Keratinocyte (primary cell): ENCODE measurements around the gene SNW1. TPM values are rescaled to one million over a fixed set of nuclear protein-coding genes. Genes with fewer than 3 reads are reported as not detected.

Experiments used
- DNase-seq: peaks from one replicate; pipeline ENCODE4 v3.0.0-alpha.2; 2011; ENCODE audit warnings: low read depth, missing footprints, low spot score
- FAIRE-seq: peaks from 2 replicates; lab custom pipeline; 2011; peaks lifted over from hg19 to GRCh38; lab: Jason Lieb, UNC
- H2AFZ ChIP-seq: 2 replicates; pipeline ENCODE4 v1.6.0; 2012; ENCODE audit warnings: low read length, control low read depth, inconsistent platforms; ENCODE audit not compliant: control insufficient read depth
- H3K27ac ChIP-seq: 2 replicates; pipeline ENCODE4 v1.5.1; 2011; ENCODE audit warnings: low read length; ENCODE audit not compliant: control insufficient read depth, insufficient read depth
- H3K27me3 ChIP-seq: 3 replicates; pipeline ENCODE4 v1.6.0; 2011; ENCODE audit warnings: low read length; ENCODE audit not compliant: control insufficient read depth, insufficient read depth; ENCODE audit errors: extremely low read depth
- H3K36me3 ChIP-seq, 2 experiments: 2 replicates in 1 of 2; 3 replicates in 1 of 2; pipeline ENCODE4 v1.5.1; 2011; ENCODE audit warnings: low read length in 2 of 2, mild to moderate bottlenecking in 1 of 2; ENCODE audit not compliant: control insufficient read depth in 2 of 2, insufficient read depth in 2 of 2; ENCODE audit errors: extremely low read depth in 1 of 2
- H3K4me1 ChIP-seq: 3 replicates; pipeline ENCODE4 v1.5.1; 2011; ENCODE audit warnings: low read length; ENCODE audit not compliant: control insufficient read depth, insufficient read depth; ENCODE audit errors: extremely low read depth
- H3K4me2 ChIP-seq: 3 replicates; pipeline ENCODE4 v1.6.0; 2011; ENCODE audit warnings: low read depth, low read length; ENCODE audit not compliant: control insufficient read depth, insufficient read depth; ENCODE audit errors: extremely low read depth
- H3K4me3 ChIP-seq, 3 experiments: fragments of 200-600 bp in 1 of 3; sonication (generic) in 1 of 3; 2 replicates in 2 of 3; 3 replicates in 1 of 3; pipeline ENCODE4 v1.5.1; 2011 to 2016; ENCODE audit warnings: low read length in 3 of 3, mild to moderate bottlenecking in 3 of 3, control low read depth in 2 of 3, inconsistent platforms in 1 of 3, low read depth in 1 of 3, mixed read lengths in 1 of 3, mixed run types in 1 of 3, moderate library complexity in 1 of 3; ENCODE audit not compliant: control insufficient read depth in 2 of 3, insufficient read depth in 2 of 3; ENCODE audit errors: extremely low read depth in 1 of 3
- H3K79me2 ChIP-seq: 2 replicates; pipeline ENCODE4 v1.6.0; 2012; ENCODE audit warnings: low read length; ENCODE audit not compliant: control insufficient read depth, insufficient read depth
- H3K9ac ChIP-seq: 3 replicates; pipeline ENCODE4 v1.6.0; 2011; ENCODE audit warnings: low read length; ENCODE audit not compliant: control insufficient read depth, insufficient read depth; ENCODE audit errors: extremely low read depth
- H3K9me1 ChIP-seq: 3 replicates; pipeline ENCODE4 v1.6.0; 2011; ENCODE audit warnings: low read length; ENCODE audit not compliant: control insufficient read depth, insufficient read depth; ENCODE audit errors: extremely low read depth
- H3K9me3 ChIP-seq: 2 replicates; pipeline ENCODE4 v1.5.1; 2012; ENCODE audit warnings: low read depth, low read length; ENCODE audit not compliant: control insufficient read depth
- H4K20me1 ChIP-seq: 3 replicates; pipeline ENCODE4 v1.6.0; 2011; ENCODE audit warnings: low read length; ENCODE audit not compliant: control insufficient read depth, insufficient read depth; ENCODE audit errors: extremely low read depth
- CTCF ChIP-seq, 3 experiments: IDR thresholded peaks in 1 of 3; conservative IDR thresholded peaks in 1 of 3; optimal IDR thresholded peaks in 1 of 3; 2 replicates in 2 of 3; 3 replicates in 1 of 3; pipeline versions ENCODE3 to v1.5.1; 2011; ENCODE audit warnings: low read length in 3 of 3, mild to moderate bottlenecking in 3 of 3, moderate library complexity in 2 of 3, control low read depth in 1 of 3, inconsistent platforms in 1 of 3; ENCODE audit not compliant: insufficient read depth in 2 of 3; ENCODE audit errors: extremely low read depth in 1 of 3
- EZH2 ChIP-seq: IDR thresholded peaks from one replicate; pipeline ENCODE4 v1.6.1; 2012; ENCODE audit warnings: inconsistent platforms, mild to moderate bottlenecking, low read length, moderate library complexity
- dilution Hi-C: fragments of 300-500 bp; cut with MboI; formaldehyde crosslinking; loops from one replicate; pipeline ENCODE4 v1.7.0; 2020; ENCODE audit warnings: low sequenced_read_pairs; ENCODE audit not compliant: extremely low pct_ligation_motif_present
- polyA plus RNA-seq, 5 experiments: library from polyadenylated mRNA; depleted of rRNA in 3 of 5; stranded (reverse) in 3 of 5; stranded (forward) in 1 of 5; unstranded in 1 of 5; fragments of >200 nt; gene quantifications; 1 replicate in 1 of 5; 2 replicates in 3 of 5; 3 replicates in 1 of 5; pipeline versions ENCODE4 v1.2.1 to v1.2.3, GENCODE V29; 2011 to 2012; ENCODE audit warnings: missing spikeins in 2 of 5, low read depth in 1 of 5, low replicate concordance in 1 of 5

SNW1 gene
- polyA plus RNA-seq, 1 donor (not counting 4 experiments of a cell fraction or from before 2014, with no cell fraction given) = 52.5 TPM

GRCh38 chr14:77804592-77804991 is 43.6 kb upstream of the SNW1 start:
- Histone ChIP-seq H3K9me1 (no peaks in the 10 kb centered on the region), H3K4me3 (no peak overlapping the region), H4K20me1 (no peaks in the 10 kb centered on the region), H3K9ac (no peak overlapping the region), H2AFZ (no peak overlapping the region), H3K36me3 (no peaks in the 10 kb centered on the region), H3K9me3 (no peaks in the 10 kb centered on the region), H3K79me2 (no peaks in the 10 kb centered on the region), H3K27me3 (no peaks in the 10 kb centered on the region), H3K27ac (no peak overlapping the region), H3K4me2 (no peak overlapping the region), H3K4me1 (peaks cover 1% of the 10 kb centered on the region)
- DNase-seq (peak; percentile 7), FAIRE-seq (no peak)
- dilution Hi-C loops = no loop called here
- no peak for TF ChIP-seq EZH2
- peak; percentile 40 to 59 (median 56) for TF ChIP-seq CTCF (optimal IDR thresholded peaks at IDR 0.05 in 1 of 3, IDR thresholded peaks at IDR 0.05 in 1 of 3, conservative IDR thresholded peaks at IDR 0.05 in 1 of 3; ENCODE audit: extremely low read depth in 1 of 3, insufficient read depth in 2 of 3, low read length in 3 of 3)

GRCh38 chr14:77800814-77801213 is 39.9 kb upstream of the SNW1 start:
- FAIRE-seq = no peak
- TF ChIP-seq EZH2 = no peak
- TF ChIP-seq CTCF (optimal IDR thresholded peaks at IDR 0.05 in 1 of 3, IDR thresholded peaks at IDR 0.05 in 1 of 3, conservative IDR thresholded peaks at IDR 0.05 in 1 of 3; ENCODE audit: extremely low read depth in 1 of 3, insufficient read depth in 2 of 3, low read length in 3 of 3) = no peak
- peak overlapping the region; percentile 82 for H3K9ac ChIP-seq

More at GRCh38 chr14:77800814-77801213, 39.9 kb upstream of the SNW1 start:
- no peaks in the 10 kb centered on the region for H3K79me2 ChIP-seq
- H2AFZ ChIP-seq = peak overlapping the region; percentile 88
- no peaks in the 10 kb centered on the region for H3K9me3 ChIP-seq
- peaks cover 6% of the 10 kb centered on the region for H3K4me1 ChIP-seq
- H4K20me1 ChIP-seq = no peaks in the 10 kb centered on the region
- H3K9me1 ChIP-seq = no peaks in the 10 kb centered on the region
- peak overlapping the region; percentile 85 for H3K4me2 ChIP-seq
- H3K27me3 ChIP-seq = no peaks in the 10 kb centered on the region
- peak overlapping the region; percentile 67 to 80 (median 74) for H3K4me3 ChIP-seq
- no peaks in the 10 kb centered on the region for H3K36me3 ChIP-seq
- no peak overlapping the region for H3K27ac ChIP-seq
- DNase-seq = no peak
- dilution Hi-C loops = no loop called here
